ENCODE results near the gene ORM1. TPM values are rescaled to one million over a fixed set of nuclear protein-coding genes. Genes with fewer than 3 reads are reported as not detected.
"Not testable (repeated sequence)": the region's sequence is repeated elsewhere in the genome, so short reads cannot be mapped to it uniquely, and the experiment has no call there.

The ORM1 gene
- total RNA-seq = 5.2 TPM
- long read RNA-seq, partial matches to known transcripts = 0 of 2 reads
- long read RNA-seq, other reads (novel, unspliced or antisense) = 0 of 2 reads

- intact Hi-C loops (cut with DNase I); H3K4me3 ChIP-seq; DNase-seq; H3K4me1 ChIP-seq; H3K27me3 ChIP-seq; H3K27ac ChIP-seq; H3K36me3 ChIP-seq; H3K9me3 ChIP-seq: not testable (repeated sequence)
- ATAC-seq = peak; percentile 86
These were observed at the start of gene ORM1 for GRCh38 chr9:114322831-114323531. ORM1 (plus strand) TSS chr9:114323098; CDS start chr9:114323134, 36 bp downstream.

GRCh38 chr9:114273461-114273881 lies 49.4 kb upstream of the ORM1 start:
- H3K27me3 ChIP-seq = no peaks in the 10 kb centered on the region
- intact Hi-C loops (cut with DNase I) = no loop called here
- no peaks in the 10 kb centered on the region for H3K4me1 ChIP-seq
- ATAC-seq (no peak), DNase-seq (peak; percentile 36)
- H3K27ac ChIP-seq = no peak overlapping the region
- TF ChIP-seq, protein P1, sequence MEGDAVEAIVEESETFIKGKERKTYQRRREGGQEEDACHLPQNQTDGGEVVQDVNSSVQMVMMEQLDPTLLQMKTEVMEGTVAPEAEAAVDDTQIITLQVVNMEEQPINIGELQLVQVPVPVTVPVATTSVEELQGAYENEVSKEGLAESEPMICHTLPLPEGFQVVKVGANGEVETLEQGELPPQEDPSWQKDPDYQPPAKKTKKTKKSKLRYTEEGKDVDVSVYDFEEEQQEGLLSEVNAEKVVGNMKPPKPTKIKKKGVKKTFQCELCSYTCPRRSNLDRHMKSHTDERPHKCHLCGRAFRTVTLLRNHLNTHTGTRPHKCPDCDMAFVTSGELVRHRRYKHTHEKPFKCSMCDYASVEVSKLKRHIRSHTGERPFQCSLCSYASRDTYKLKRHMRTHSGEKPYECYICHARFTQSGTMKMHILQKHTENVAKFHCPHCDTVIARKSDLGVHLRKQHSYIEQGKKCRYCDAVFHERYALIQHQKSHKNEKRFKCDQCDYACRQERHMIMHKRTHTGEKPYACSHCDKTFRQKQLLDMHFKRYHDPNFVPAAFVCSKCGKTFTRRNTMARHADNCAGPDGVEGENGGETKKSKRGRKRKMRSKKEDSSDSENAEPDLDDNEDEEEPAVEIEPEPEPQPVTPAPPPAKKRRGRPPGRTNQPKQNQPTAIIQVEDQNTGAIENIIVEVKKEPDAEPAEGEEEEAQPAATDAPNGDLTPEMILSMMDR (IDR thresholded peaks at IDR 0.05) = no peak
- no peak overlapping the region for H3K4me3 ChIP-seq
- no peaks in the 10 kb centered on the region for H3K36me3 ChIP-seq
- no peaks in the 10 kb centered on the region for H3K9me3 ChIP-seq

DNA sequence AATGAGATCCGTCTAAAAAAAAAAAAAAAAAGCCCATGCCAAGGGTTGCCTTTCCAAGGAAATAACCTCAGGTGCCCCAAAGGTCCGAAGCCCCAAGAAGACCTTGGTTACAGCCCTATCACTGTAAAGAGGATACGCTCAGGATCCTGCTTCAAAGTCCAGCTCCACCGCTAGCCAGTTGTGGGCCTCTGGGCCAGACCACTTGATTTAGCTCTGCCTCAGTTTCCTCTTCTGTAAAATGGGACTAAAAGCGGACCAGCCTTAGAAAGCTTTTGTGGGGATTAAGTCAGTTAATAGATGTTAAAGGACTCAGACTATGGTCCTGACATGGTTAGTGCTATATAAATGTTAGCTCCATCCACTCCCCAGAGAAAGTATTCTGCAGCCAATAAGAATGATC lies 48.7 kb upstream of the ORM1 start:
- intact Hi-C loops (cut with DNase I) = no loop called here
- Histone ChIP-seq H3K27ac (no peak overlapping the region), H3K4me3 (no peak overlapping the region), H3K27me3 (no peaks in the 10 kb centered on the region), H3K36me3 (no peaks in the 10 kb centered on the region), H3K9me3 (no peaks in the 10 kb centered on the region), H3K4me1 (no peaks in the 10 kb centered on the region)
- TF ChIP-seq, protein P1 (IDR thresholded peaks at IDR 0.05) = no peak
- ATAC-seq (no peak), DNase-seq (no peak)

DNA sequence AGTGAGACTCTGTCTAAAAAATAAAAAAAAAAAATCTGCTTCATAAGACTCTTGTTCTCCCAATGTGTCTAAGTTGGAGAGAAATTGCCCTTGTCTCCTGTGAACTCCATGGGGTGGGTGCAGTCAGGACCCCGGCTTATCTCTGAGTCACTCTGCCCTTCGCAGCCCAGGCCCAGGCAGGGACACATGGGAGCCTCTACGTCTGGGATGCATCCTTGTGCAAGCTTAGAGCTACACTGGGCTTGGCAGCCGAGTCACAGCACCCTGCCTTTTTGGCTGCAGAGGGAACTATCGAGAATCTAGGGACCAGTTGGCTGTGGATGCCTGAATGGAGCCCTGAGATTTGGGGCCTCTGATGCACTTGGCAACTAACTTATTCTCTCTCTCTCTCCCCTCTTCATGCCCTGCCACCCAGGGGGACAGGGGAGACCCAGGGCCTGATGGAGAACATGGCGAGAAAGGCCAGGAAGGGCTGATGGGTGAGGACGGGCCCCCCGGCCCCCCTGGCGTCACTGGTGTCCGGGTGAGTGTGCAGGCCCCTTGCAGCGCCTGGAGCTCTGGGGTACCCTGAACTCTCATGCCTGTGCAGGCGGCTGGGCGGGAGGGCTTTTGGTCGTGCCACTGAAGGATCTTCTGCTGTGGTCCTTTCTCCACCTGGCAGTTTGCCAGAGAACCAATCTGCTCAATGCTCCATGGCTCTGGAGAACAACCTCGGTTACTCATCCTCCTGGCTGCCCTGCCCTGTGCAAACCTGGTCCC lies 47.5 kb upstream of the ORM1 start:
- Histone ChIP-seq H3K4me3 (no peak overlapping the region), H3K27me3 (no peaks in the 10 kb centered on the region), H3K9me3 (no peaks in the 10 kb centered on the region), H3K27ac (no peak overlapping the region), H3K36me3 (no peaks in the 10 kb centered on the region), H3K4me1 (no peaks in the 10 kb centered on the region)
- TF ChIP-seq, protein P1 (IDR thresholded peaks at IDR 0.05) = no peak
- intact Hi-C loops (cut with DNase I) = no loop called here
- ATAC-seq = no peak
- DNase-seq = peak; percentile 51

- no peak overlapping the region for H3K27ac ChIP-seq
- no peaks in the 10 kb centered on the region for H3K36me3 ChIP-seq
- no peaks in the 10 kb centered on the region for H3K27me3 ChIP-seq
- ATAC-seq (no peak), DNase-seq (peak; percentile 40)
- no peak overlapping the region for H3K4me3 ChIP-seq
- TF ChIP-seq, protein P1 (IDR thresholded peaks at IDR 0.05) = no peak
- no peaks in the 10 kb centered on the region for H3K9me3 ChIP-seq
- intact Hi-C loops (cut with DNase I) = no loop called here
- no peaks in the 10 kb centered on the region for H3K4me1 ChIP-seq
These were observed 45.7 kb upstream of the ORM1 start for GRCh38 chr9:114276908-114277821.

All from upper lobe of right lung (tissue), 1 donor.